Liver (tissue), 3 donors: ENCODE data around the gene ABAT.

ENCODE experiments used
- JUND ChIP-seq, 2 donors: IDR thresholded peaks; 2 replicates each; pipeline ENCODE4 v1.6.1; 2016; ENCODE audit warnings: antibody characterized with exemption in 2 of 2
- TF ChIP-seq, protein P1 (sequence below): fragments of 150-350 bp; IDR thresholded peaks from 2 replicates; pipeline ENCODE4 v1.5.1; 2017; ENCODE audit warnings: improper control_type of control experiment, low read depth, low read length; ENCODE audit not compliant: missing input control
- donor health status: healthy.
- donor health status: healthy.

DNA sequence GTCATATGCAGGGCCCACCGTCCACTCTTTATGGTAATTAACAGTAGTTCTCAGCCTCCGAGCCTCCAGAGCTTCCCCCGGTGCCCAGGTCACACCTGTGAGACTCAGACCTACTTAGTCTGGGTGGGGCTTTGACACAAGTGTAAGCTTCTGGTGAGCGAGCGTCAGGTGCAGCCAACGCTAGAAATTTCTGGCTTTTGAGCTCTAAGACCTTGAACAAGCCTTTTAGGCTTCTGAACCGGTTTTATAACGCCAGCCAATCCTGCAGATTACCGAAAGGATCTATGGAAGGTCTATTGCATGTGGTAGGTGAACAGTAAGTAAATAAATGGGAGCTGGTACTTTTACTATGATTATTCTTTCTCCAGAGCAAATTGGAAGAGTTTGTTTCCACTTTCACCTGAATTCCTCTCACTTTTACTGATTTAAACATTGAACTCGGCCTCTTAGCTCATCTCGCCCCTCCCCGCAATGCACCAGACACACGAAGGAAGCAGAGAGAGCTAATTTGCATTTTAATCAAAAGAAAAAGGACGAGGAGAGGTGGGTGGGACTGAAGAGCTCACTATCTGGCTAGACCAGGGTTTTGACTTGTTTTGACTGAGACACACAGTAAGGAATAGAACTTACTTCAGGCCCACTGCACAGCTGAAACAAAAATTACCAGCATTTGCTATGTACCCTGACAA, 47.1 kb downstream of the ABAT start:
- TF ChIP-seq, protein P1, sequence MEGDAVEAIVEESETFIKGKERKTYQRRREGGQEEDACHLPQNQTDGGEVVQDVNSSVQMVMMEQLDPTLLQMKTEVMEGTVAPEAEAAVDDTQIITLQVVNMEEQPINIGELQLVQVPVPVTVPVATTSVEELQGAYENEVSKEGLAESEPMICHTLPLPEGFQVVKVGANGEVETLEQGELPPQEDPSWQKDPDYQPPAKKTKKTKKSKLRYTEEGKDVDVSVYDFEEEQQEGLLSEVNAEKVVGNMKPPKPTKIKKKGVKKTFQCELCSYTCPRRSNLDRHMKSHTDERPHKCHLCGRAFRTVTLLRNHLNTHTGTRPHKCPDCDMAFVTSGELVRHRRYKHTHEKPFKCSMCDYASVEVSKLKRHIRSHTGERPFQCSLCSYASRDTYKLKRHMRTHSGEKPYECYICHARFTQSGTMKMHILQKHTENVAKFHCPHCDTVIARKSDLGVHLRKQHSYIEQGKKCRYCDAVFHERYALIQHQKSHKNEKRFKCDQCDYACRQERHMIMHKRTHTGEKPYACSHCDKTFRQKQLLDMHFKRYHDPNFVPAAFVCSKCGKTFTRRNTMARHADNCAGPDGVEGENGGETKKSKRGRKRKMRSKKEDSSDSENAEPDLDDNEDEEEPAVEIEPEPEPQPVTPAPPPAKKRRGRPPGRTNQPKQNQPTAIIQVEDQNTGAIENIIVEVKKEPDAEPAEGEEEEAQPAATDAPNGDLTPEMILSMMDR: no peak
- TF ChIP-seq JUND (IDR thresholded peaks at IDR 0.05): no peak
